NCI-H1092 (cell line): ENCODE measurements around the gene ERCC5.

Experiments used
- DNase-seq: peaks from one replicate; lab custom pipeline; 2025; lab: John Stamatoyannopoulos, UW

Gene ERCC5

GRCh38 chr13:102845289-102845629 is 573 bp upstream of the ERCC5 start:
- DNase-seq = no peak

- peak; percentile 40 for DNase-seq
These were observed 606 bp downstream of the ERCC5 start for GRCh38 chr13:102846261-102847015.

GRCh38 chr13:102847272-102848234 is 1.7 kb downstream of the ERCC5 start:
- DNase-seq = peak; percentile 9

GRCh38 chr13:102848956-102849355 is 3.1 kb downstream of the ERCC5 start:
- DNase-seq = no peak

GRCh38 chr13:102852556-102852955 is 6.7 kb downstream of the ERCC5 start:
- no peak for DNase-seq

- DNase-seq = no peak
These were observed 8.8 kb downstream of the ERCC5 start for GRCh38 chr13:102854675-102855074.

- DNase-seq = no peak
These were observed 10.7 kb downstream of the ERCC5 start for GRCh38 chr13:102856557-102856956.

- DNase-seq = no peak
These were observed 16.9 kb downstream of the ERCC5 start for GRCh38 chr13:102862624-102863210.

GRCh38 chr13:102863590-102863989 is 17.8 kb downstream of the ERCC5 start:
- no peak for DNase-seq

GRCh38 chr13:102868366-102868936 is 22.6 kb downstream of the ERCC5 start:
- no peak for DNase-seq

- DNase-seq = no peak
These were observed 24.3 kb downstream of the ERCC5 start for GRCh38 chr13:102869948-102870676.

GRCh38 chr13:102870677-102871415 is 25.0 kb downstream of the ERCC5 start:
- DNase-seq = peak; percentile 54

GRCh38 chr13:102872131-102872530 is 26.3 kb downstream of the ERCC5 start:
- no peak for DNase-seq

GRCh38 chr13:102872531-102872930 is 26.7 kb downstream of the ERCC5 start:
- DNase-seq = no peak

- no peak for DNase-seq
These were observed 27.8 kb downstream of the ERCC5 start for GRCh38 chr13:102873653-102874052.

- DNase-seq = no peak
These were observed 29.4 kb downstream of the ERCC5 start for GRCh38 chr13:102875256-102875655.

- no peak for DNase-seq
These were observed 31.5 kb downstream of the ERCC5 start for GRCh38 chr13:102877303-102877702.

- DNase-seq = no peak
These were observed 32.6 kb downstream of the ERCC5 start for GRCh38 chr13:102878481-102878880.

GRCh38 chr13:102879793-102880499 is 34.1 kb downstream of the ERCC5 start:
- no peak for DNase-seq
